ENCODE results near the gene TUBGCP5.
"Not testable (repeated sequence)": the region's sequence is repeated elsewhere in the genome, so short reads cannot be mapped to it uniquely, and the experiment has no call there.

The TUBGCP5 gene

DNA sequence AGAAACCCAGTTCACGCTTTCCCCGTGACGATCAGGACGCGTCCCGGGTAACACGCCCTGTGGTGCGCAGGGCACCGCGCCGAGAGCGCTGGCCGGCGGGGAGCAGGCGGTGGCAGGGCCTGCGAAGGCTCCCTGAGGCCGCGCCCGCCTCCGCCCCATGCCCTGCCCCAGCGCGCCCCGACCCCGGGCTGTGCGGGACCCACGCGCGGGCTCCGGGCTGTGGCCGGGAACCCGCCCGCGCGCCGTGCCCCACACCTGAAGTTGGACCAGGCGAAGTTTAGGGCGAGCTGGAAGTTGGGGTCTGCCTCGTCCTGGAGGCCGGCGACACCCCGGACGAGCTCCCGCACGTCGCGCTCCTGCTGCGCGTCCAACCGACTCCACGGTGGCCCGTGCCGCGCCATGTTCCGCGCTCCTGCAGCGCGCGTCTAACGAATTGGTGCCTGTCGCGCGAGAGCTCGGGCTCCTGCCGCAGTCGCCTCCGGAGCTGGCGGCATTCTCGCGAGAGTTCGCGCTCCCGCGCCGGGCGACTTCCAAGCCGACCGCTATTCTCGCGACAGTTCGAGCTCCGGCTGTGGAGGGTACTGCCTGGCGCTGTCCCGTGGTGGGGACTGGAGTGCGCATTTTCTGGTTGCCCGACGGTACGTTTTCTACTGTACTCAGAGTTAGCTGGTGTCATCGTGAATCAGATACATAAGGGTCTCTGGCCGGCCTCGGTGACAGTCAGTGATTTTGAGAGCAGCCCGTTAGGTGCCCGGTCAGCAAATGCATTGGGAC, at the start of gene TUBGCP5:
Gene TUBGCP5 (minus strand): TSS at position 427 of the 774 bp plus-strand sequence. CDS start 26 bp downstream, at position 401.
- no peaks in the 10 kb centered on the region for H3K9me3 Mint-ChIP-seq
- H3K4me1 Mint-ChIP-seq (ENCODE audit: low read depth) = peaks cover 31% of the 10 kb centered on the region
- peaks cover 26% of the 10 kb centered on the region for H3K36me3 Mint-ChIP-seq (ENCODE audit: low read depth)
- peak within 1 kb of the TSS; percentile 90 for H3K4me3 Mint-ChIP-seq
- DNase-seq = peak; percentile 98
- peak within 1 kb of the TSS; percentile 92 for H3K27ac Mint-ChIP-seq
- H3K27me3 Mint-ChIP-seq = no peaks in the 10 kb centered on the region

DNA sequence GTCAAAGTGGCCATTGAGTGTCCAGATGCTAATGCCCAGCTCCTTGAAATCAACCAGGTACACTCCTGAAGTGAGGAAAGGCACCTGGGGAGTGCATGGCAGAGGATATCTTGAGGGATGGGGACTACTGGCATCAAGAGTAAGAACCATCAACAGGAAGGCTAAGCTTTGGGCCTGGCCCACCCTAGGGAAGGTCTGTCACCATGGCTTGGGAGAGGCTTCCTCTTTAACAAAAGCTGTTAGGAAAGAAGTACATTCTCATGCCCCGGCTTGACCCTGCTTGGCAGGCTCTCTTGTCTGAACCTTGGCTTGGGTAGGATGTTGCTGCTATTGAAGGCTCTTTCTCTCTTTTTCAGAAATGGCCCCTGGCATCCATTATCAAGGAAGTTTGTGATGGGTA, 43.7 kb upstream of the TUBGCP5 start:
- Mint-ChIP-seq H3K27ac (no peak overlapping the region), H3K27me3 (no peaks in the 10 kb centered on the region), H3K4me1 (ENCODE audit: low read depth) (no peaks in the 10 kb centered on the region), H3K4me3 (no peak overlapping the region), H3K36me3 (ENCODE audit: low read depth) (no peaks in the 10 kb centered on the region), H3K9me3 (no peaks in the 10 kb centered on the region)
- no peak for DNase-seq

DNA sequence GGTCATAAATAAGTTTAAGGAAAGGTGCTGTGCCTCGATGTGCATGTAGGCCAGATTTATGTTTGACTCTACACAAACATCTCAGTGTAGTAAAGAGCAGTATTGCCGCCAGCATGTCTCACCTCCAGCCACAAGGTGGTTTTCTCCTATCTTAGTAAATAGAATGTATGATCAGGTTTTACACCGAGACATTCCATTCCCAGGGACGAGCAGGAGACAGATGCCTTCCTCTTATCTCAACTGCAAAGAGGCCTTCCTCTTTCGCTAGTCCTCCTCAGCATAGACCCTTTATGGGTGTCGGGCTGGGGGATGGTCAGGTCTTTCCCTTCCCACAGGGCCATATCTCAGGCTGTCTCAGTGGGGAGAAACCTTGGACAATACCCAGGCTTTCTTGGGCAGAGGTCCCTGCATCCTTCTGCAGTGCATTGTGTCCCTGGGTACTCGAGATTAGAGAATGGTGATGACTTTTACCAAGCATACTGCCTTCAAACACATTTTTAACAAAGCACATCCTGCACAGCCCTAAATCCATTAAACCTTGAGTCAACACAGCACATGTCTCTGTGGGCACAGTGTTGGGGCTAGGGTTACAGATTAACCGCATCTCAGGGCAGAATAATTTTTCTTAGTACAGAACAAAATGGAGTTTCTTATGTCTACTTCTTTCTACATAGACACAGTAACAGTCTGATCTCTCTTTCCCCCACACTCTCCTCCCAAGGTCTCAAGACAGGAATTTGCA, 42.8 kb upstream of the TUBGCP5 start:
- H3K27ac Mint-ChIP-seq = not testable (repeated sequence)

DNA sequence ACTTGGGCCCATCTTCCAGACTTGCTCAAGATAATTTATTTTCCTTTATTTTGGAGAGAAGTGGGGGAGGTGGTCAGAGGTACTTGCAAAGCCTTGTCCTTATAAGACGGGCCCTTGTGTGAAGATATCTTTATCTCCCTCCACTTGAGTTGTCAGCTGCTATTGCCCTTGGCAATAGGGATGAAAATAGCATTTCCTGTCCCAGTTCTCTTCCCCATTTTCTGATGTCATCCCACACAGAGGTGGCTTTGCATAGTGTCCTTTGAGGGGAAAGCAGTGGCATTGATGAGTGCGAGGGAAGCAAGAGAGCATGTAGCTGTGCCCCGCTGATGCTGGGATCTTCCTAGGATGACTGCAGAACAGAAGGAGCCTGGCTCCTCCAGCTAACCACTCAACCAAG, 41.9 kb upstream of the TUBGCP5 start:
- H3K27ac Mint-ChIP-seq = no peak overlapping the region
- no peaks in the 10 kb centered on the region for H3K9me3 Mint-ChIP-seq
- no peaks in the 10 kb centered on the region for H3K4me1 Mint-ChIP-seq (ENCODE audit: low read depth)
- no peak overlapping the region for H3K4me3 Mint-ChIP-seq
- DNase-seq = no peak
- no peaks in the 10 kb centered on the region for H3K36me3 Mint-ChIP-seq (ENCODE audit: low read depth)
- H3K27me3 Mint-ChIP-seq = no peaks in the 10 kb centered on the region

More for the DNA sequence above, 42.8 kb upstream of the TUBGCP5 start:
- H3K36me3 Mint-ChIP-seq (ENCODE audit: low read depth); H3K4me3 Mint-ChIP-seq; DNase-seq; H3K4me1 Mint-ChIP-seq (ENCODE audit: low read depth); H3K27me3 Mint-ChIP-seq; H3K9me3 Mint-ChIP-seq: not testable (repeated sequence)

DNA sequence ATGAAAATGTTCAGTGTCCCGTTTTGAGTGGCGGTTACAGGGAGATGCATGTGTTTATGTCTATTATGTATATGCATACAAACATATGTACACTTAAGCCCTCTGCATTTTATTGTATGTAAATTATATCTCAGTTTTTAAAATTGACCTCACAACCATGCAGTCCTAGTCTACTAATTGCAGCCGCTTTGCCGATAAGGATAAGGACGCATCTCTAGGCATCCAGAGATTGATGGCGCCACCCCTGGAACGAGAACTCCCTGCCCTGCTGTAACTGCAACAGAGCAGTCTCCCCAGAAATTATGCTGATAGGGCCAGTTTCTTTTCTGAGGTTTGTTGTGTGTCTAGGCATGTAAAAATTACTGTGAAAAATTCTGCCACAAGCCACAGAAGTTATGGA, 40.4 kb upstream of the TUBGCP5 start:
- no peaks in the 10 kb centered on the region for H3K27me3 Mint-ChIP-seq
- no peaks in the 10 kb centered on the region for H3K36me3 Mint-ChIP-seq (ENCODE audit: low read depth)
- no peak overlapping the region for H3K27ac Mint-ChIP-seq
- H3K9me3 Mint-ChIP-seq = no peaks in the 10 kb centered on the region
- no peaks in the 10 kb centered on the region for H3K4me1 Mint-ChIP-seq (ENCODE audit: low read depth)
- no peak overlapping the region for H3K4me3 Mint-ChIP-seq
- DNase-seq = no peak

DNA sequence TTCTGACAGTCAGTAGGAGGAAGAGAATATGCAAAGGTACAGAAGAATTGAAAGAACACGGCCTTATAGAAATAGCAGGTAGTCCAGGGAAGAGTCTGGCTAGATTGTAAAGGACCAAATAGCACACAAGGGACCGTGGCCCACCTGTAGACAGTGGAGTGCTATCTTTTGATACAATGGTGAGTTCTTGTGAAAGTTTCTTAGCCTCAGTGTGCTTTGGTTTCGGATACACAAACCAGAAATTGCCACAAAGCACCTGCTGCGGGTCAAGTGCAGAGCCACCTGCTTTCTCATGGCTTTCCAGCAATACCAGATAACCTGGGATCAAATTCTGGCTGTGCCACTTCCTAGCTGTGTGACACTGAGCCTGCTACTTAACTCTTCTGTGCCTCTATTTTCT, 36.6 kb upstream of the TUBGCP5 start:
- H3K9me3 Mint-ChIP-seq = no peaks in the 10 kb centered on the region
- H3K4me3 Mint-ChIP-seq = no peak overlapping the region
- no peaks in the 10 kb centered on the region for H3K4me1 Mint-ChIP-seq (ENCODE audit: low read depth)
- peaks cover 17% of the 10 kb centered on the region for H3K27me3 Mint-ChIP-seq
- H3K36me3 Mint-ChIP-seq (ENCODE audit: low read depth) = no peaks in the 10 kb centered on the region
- no peak overlapping the region for H3K27ac Mint-ChIP-seq
- DNase-seq = no peak

DNA sequence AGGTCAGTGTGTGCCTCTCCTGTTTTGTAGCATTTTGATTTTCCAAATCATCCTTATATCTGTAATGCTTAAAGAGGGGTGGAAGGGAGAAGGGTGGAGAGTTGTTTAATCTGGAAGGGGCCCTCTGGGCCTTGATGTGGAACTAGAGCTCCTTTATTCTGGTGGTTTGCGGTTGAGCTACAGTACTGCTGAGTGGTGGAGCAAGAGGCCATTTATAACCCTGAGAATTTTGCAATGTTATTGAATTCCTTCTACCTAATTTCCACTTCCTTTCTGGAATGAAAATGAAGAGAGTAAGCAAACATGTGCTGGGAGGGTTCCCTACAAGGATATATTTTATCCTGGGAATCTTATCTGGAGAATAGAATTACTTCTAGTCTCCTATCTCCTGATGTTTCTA, 35.3 kb upstream of the TUBGCP5 start:
- no peak for DNase-seq
- no peaks in the 10 kb centered on the region for H3K4me1 Mint-ChIP-seq (ENCODE audit: low read depth)
- peaks cover 17% of the 10 kb centered on the region for H3K27me3 Mint-ChIP-seq
- H3K36me3 Mint-ChIP-seq (ENCODE audit: low read depth) = no peaks in the 10 kb centered on the region
- no peak overlapping the region for H3K27ac Mint-ChIP-seq
- H3K4me3 Mint-ChIP-seq = no peak overlapping the region
- H3K9me3 Mint-ChIP-seq = no peaks in the 10 kb centered on the region

DNA sequence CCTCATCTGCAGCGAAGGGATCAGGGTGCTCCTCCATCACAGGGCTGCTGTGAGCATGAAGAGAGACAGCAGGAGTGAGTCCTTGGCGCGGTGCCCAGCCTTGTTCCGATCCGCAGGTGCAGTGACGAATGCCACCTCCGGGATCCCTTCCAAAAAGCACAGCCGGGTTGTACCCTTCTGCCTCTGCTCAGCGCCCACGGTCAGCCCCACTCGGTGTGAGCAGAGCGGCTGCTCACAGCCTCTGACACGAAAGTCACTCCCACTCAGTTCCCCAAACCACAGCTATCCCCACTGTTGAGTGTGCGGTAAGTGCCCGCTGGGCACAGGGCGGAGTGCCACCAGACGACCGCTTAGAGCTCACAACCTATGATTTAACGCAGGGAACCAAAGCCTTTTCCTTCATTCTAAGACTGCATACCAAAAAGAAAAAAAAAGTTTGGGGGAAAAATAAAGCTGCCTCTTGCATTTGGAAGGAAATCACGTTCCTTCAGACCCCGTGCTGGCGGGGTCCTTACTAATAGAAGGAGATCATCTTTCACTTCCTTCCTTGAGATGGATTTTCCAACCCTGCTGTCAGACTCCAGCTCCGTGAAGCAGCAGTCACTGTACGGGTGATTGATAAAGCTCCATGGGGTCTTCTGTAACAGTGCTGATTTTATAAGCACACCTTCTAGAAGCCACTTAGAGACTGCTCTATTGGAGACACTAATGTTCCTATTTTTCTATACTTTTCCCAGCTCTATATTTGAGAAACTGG, 34.7 kb upstream of the TUBGCP5 start:
- Mint-ChIP-seq H3K27ac (no peak overlapping the region), H3K4me1 (ENCODE audit: low read depth) (no peaks in the 10 kb centered on the region), H3K36me3 (ENCODE audit: low read depth) (no peaks in the 10 kb centered on the region), H3K9me3 (no peaks in the 10 kb centered on the region), H3K4me3 (no peak overlapping the region), H3K27me3 (peaks cover 17% of the 10 kb centered on the region)
- DNase-seq = no peak

DNA sequence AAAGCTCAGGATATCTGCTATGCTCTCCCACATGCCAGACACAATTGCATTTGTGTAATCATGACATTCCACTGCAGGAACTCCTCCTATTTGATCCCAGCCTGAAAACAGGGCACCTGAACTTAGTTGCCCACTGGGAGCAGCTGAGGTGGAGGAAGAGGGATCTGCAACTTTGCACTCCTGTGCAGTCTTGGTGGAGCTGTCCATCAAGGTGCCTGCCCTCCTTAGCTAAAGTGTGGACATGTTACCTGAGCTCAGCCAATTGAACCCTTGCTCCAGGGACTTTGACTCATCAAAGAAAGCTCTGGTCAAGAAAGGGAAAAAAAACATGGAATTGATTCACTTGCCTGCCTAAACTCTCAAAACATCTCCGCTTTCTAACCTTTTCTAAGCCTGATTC, 33.3 kb upstream of the TUBGCP5 start:
- Mint-ChIP-seq H3K4me3 (no peak overlapping the region), H3K9me3 (no peaks in the 10 kb centered on the region), H3K4me1 (ENCODE audit: low read depth) (no peaks in the 10 kb centered on the region), H3K27me3 (peaks cover 17% of the 10 kb centered on the region), H3K36me3 (ENCODE audit: low read depth) (no peaks in the 10 kb centered on the region), H3K27ac (no peak overlapping the region)
- DNase-seq = no peak

DNA sequence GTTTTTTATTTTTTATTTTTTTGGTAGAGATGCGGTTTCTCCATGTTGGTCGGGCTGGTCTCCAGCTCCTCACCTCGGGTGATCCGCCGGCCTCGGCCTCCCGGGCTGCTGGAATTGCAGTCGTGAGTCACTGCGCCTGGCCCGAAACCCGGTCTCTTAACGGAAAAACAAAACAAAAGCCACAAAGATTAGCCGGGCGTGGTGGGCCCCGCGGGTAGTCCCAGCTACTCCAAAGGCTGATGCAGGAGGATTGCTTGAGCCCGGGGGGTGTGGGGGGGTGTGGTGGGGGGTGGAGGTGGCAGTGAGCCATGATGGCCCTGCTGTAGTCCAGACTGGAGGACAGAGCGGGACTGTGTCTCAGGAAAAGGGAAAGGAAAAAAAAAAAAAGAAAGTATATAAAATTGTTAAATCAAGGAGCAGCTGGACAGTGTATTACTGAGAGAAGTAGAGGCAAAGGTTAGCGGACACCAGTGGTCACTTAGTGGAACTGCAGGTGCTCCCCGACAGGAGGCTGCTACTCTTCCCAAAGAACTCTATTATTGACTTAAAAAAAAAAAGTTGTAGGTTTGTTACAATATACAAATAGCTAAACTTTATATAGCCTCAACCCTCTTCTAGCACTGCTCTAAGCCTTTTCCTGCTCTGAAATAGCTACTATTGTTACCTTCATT, 30.3 kb upstream of the TUBGCP5 start:
- H3K27me3 Mint-ChIP-seq = peaks cover 17% of the 10 kb centered on the region

DNA sequence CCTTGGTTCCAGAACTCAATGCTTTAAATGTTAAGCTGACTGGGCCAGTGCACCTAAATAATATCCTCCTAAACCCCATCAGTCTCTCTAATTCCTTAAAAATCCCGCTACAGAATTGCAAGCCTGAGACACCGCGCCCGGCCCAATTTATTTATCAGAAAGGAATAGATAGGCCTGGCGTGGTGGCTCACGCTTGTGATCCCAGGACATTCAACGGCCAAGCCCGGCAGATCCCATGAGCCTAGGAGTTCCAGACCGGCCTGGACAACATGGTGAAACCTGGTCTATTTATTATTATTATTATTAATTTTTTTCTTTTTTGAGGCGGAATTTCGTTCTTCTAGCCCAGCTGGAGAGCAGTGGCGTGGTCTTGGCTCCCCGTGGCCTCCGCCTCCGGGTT, 28.0 kb upstream of the TUBGCP5 start:
- Mint-ChIP-seq H3K36me3 (ENCODE audit: low read depth) (no peaks in the 10 kb centered on the region), H3K4me1 (ENCODE audit: low read depth) (no peaks in the 10 kb centered on the region), H3K27me3 (peaks cover 8% of the 10 kb centered on the region), H3K4me3 (no peak overlapping the region), H3K9me3 (peaks cover 5% of the 10 kb centered on the region), H3K27ac (no peak overlapping the region)
- no peak for DNase-seq

More for the DNA sequence above, 30.3 kb upstream of the TUBGCP5 start:
- H3K27ac Mint-ChIP-seq = no peak overlapping the region
- no peaks in the 10 kb centered on the region for H3K9me3 Mint-ChIP-seq
- H3K4me1 Mint-ChIP-seq (ENCODE audit: low read depth) = no peaks in the 10 kb centered on the region
- DNase-seq = no peak
- no peak overlapping the region for H3K4me3 Mint-ChIP-seq
- H3K36me3 Mint-ChIP-seq (ENCODE audit: low read depth) = no peaks in the 10 kb centered on the region

DNA sequence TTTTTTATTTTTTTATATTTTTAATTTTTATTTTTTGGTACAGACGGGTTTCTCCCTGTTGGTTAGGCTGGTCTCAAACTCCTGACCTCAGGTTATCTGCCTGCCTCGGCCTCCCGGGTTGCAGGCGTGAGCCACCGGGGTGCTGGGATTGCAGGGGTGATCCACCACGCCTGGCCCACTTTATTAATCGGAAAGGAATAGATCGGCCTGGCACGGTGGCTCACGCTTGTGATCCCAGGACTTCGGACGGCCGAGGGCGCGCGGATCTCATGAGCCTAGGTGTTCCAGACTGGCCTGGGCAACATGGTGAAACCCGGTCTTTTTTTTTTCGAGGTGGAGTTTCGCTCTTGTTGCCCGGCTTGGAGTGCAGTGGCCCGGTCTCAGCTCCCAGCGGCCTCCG, 26.5 kb upstream of the TUBGCP5 start:
- H3K4me3 Mint-ChIP-seq = no peak overlapping the region
- peaks cover 5% of the 10 kb centered on the region for H3K9me3 Mint-ChIP-seq
- H3K27me3 Mint-ChIP-seq = peaks cover 5% of the 10 kb centered on the region

DNA sequence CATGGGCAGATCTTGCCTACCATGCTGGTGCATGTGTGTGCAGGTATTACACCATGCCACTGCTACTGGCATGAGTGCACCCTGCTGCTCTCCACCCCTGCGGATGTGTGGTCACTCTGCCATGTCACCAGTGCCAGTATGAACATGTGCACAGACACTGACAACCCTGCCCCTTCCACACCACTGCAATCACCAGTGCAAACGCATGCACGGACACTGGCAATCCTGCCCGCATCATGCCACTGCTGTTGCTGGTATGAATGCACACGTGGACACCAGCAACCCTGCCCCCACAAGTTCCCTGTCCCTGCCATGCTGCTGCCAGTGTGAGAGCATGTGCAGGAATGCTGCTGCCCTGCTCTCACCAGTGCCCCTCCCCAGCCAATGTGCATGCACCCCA, 24.8 kb upstream of the TUBGCP5 start:
- no peak overlapping the region for H3K27ac Mint-ChIP-seq
- H3K9me3 Mint-ChIP-seq = peaks cover 5% of the 10 kb centered on the region
- H3K27me3 Mint-ChIP-seq = peaks cover 5% of the 10 kb centered on the region
- no peak for DNase-seq
- H3K4me3 Mint-ChIP-seq = no peak overlapping the region
- no peaks in the 10 kb centered on the region for H3K36me3 Mint-ChIP-seq (ENCODE audit: low read depth)
- H3K4me1 Mint-ChIP-seq (ENCODE audit: low read depth) = no peaks in the 10 kb centered on the region

More for the DNA sequence above, 26.5 kb upstream of the TUBGCP5 start:
- no peak for DNase-seq
- Mint-ChIP-seq H3K36me3 (ENCODE audit: low read depth) (no peaks in the 10 kb centered on the region), H3K4me1 (ENCODE audit: low read depth) (no peaks in the 10 kb centered on the region), H3K27ac (no peak overlapping the region)

DNA sequence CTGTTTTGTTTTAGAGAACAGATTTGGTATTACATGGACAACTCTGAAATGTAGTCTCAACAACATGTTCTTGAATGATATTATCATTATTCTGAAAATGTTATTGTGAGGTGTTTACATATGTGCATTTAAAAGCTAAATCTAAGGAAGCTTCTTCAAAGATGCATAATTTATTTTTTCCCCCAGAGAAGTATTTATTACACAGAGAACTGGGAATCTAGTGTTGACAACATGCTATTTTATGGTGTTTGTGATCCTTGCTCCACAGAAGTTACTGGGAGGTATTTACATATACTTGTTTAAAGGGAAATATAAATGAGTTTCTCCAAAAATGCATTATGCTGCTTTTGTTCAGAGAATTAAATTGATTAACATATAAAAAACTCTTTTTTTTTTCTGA, 18.3 kb upstream of the TUBGCP5 start:
- Mint-ChIP-seq H3K27me3 (peaks cover 14% of the 10 kb centered on the region), H3K9me3 (peaks cover 4% of the 10 kb centered on the region), H3K36me3 (ENCODE audit: low read depth) (no peaks in the 10 kb centered on the region), H3K4me3 (no peak overlapping the region), H3K27ac (no peak overlapping the region), H3K4me1 (ENCODE audit: low read depth) (no peaks in the 10 kb centered on the region)
- no peak for DNase-seq
